ENCODE results near the gene CYFIP1. TPM values are rescaled to one million over a fixed set of nuclear protein-coding genes. Genes with fewer than 3 reads are reported as not detected.
"Not testable (repeated sequence)": the region's sequence is repeated elsewhere in the genome, so short reads cannot be mapped to it uniquely, and the experiment has no call there.

Gene CYFIP1
- total RNA-seq, 3 donors from 2014 or later (not counting 1 experiment from before 2014, with no cell fraction given), result 6.4 to 9.2 (median 8.8) TPM

DNA sequence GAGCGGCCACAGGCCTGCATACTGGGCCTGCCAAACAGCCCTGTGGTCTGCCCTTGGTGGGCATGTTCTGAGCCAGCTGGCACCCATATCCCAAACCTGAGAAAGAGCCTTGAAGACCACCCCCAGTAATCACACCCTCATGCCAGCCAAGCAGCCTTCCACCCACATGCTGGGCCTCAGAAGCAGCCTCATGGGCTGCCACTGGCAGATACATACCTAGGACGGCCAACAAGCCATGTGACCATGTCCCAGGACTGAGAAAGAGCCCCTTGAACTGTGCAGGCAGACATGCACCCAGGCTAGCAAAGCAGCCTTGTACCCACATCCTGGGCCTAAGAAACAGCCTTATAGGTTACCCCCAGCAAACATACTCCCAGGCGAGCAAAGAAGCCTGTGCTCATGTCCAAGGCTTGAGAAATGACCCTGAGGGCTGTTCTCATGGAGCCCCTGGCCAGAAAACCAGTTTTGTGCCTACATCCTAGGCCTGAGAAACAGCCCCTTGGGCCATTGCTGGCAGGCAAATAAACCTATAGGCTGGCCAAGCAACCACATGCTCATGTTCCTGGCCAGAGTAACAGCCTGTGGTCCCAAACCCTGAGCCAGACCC is 34.3 kb upstream of the CYFIP1 start:
- H3K36me3 ChIP-seq (ENCODE audit: control insufficient read depth, insufficient read depth, low read length), result peaks cover 44% of the 10 kb centered on the region
- Mint-ChIP-seq H3K27ac (no peak overlapping the region), H3K4me3 (no peak overlapping the region)

GRCh38 chr15:23013681-23014080 is 33.5 kb upstream of the CYFIP1 start:
- peaks cover 12% of the 10 kb centered on the region for H3K36me3 Mint-ChIP-seq
- no peak overlapping the region for H3K27ac Mint-ChIP-seq
- H3K4me3 Mint-ChIP-seq, result no peak overlapping the region
- DNase-seq (no peak), ATAC-seq (no peak)
- Histone ChIP-seq H3K27ac (ENCODE audit: low read length) (no peak overlapping the region), H3K27me3 (ENCODE audit: control insufficient read depth, insufficient read depth, low read length) (no peaks in the 10 kb centered on the region), H3K9me3 (ENCODE audit: control insufficient read depth, insufficient read depth, low read length) (no peaks in the 10 kb centered on the region), H3K4me1 (ENCODE audit: control insufficient read depth, insufficient read depth, low read length) (no peaks in the 10 kb centered on the region), H3K4me3 (ENCODE audit: low read length) (no peak overlapping the region), H3K36me3 (ENCODE audit: control insufficient read depth, insufficient read depth, low read length) (peaks cover 40% of the 10 kb centered on the region)
- 93% methylated on average over 5 of the region's 5 CpGs for WGBS (ENCODE audit: insufficient coverage)
- TF ChIP-seq, protein P1, sequence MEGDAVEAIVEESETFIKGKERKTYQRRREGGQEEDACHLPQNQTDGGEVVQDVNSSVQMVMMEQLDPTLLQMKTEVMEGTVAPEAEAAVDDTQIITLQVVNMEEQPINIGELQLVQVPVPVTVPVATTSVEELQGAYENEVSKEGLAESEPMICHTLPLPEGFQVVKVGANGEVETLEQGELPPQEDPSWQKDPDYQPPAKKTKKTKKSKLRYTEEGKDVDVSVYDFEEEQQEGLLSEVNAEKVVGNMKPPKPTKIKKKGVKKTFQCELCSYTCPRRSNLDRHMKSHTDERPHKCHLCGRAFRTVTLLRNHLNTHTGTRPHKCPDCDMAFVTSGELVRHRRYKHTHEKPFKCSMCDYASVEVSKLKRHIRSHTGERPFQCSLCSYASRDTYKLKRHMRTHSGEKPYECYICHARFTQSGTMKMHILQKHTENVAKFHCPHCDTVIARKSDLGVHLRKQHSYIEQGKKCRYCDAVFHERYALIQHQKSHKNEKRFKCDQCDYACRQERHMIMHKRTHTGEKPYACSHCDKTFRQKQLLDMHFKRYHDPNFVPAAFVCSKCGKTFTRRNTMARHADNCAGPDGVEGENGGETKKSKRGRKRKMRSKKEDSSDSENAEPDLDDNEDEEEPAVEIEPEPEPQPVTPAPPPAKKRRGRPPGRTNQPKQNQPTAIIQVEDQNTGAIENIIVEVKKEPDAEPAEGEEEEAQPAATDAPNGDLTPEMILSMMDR (IDR thresholded peaks at IDR 0.05), result no peak
- intact Hi-C loops (cut with micrococcal nuclease), result no loop called here
- H3K4me1 Mint-ChIP-seq, result peaks cover 4 to 5% of the 10 kb centered on the region in 2 donors
- H3K27me3 Mint-ChIP-seq (ENCODE audit: low read depth in 2 of 2), result no peaks in the 10 kb centered on the region
- H3K9me3 Mint-ChIP-seq, result no peaks in the 10 kb centered on the region

More for the DNA sequence above, 34.3 kb upstream of the CYFIP1 start:
- H3K27me3 ChIP-seq (ENCODE audit: control insufficient read depth, insufficient read depth, low read length), result no peaks in the 10 kb centered on the region
- H3K9me3 ChIP-seq (ENCODE audit: control insufficient read depth, insufficient read depth, low read length), result no peaks in the 10 kb centered on the region
- no peak for DNase-seq
- Mint-ChIP-seq H3K4me1 (peaks cover 4 to 5% of the 10 kb centered on the region in 2 donors), H3K27me3 (ENCODE audit: low read depth in 2 of 2) (no peaks in the 10 kb centered on the region), H3K9me3 (no peaks in the 10 kb centered on the region), H3K36me3 (peaks cover 12% of the 10 kb centered on the region)
- no peaks in the 10 kb centered on the region for H3K4me1 ChIP-seq (ENCODE audit: control insufficient read depth, insufficient read depth, low read length)
- intact Hi-C loops (cut with micrococcal nuclease), result no loop called here
- H3K4me3 ChIP-seq (ENCODE audit: low read length), result no peak overlapping the region
- TF ChIP-seq, protein P1 (IDR thresholded peaks at IDR 0.05), result no peak
- 93% methylated on average over 3 of the region's 3 CpGs for WGBS (ENCODE audit: insufficient coverage)
- H3K27ac ChIP-seq (ENCODE audit: low read length), result no peak overlapping the region
- no peak for ATAC-seq

DNA sequence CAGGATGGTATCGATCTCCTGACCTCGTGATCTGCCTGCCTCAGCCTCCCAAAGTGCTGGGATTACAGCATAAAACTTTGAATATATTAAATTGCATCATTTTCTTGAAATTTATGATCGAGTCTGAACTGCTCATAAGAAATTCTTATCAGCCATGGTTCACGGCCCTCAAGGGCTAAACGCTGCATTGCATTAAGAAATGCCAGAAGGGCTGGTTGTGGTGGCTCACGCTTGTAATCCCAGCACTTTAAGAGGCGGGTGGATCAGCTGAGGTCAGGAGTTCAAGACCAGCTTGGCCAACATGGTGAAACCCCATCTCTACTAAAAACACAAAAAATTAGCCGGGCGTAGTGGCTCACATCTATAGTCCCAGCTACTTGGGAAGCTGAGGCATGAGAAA is 32.4 kb upstream of the CYFIP1 start:
- H3K4me3 ChIP-seq (ENCODE audit: low read length); H3K27me3 Mint-ChIP-seq (ENCODE audit: low read depth in 2 of 2); H3K27ac ChIP-seq (ENCODE audit: low read length); intact Hi-C loops (cut with micrococcal nuclease); DNase-seq; H3K9me3 Mint-ChIP-seq; H3K27me3 ChIP-seq (ENCODE audit: control insufficient read depth, insufficient read depth, low read length); H3K4me1 ChIP-seq (ENCODE audit: control insufficient read depth, insufficient read depth, low read length); H3K9me3 ChIP-seq (ENCODE audit: control insufficient read depth, insufficient read depth, low read length); H3K4me1 Mint-ChIP-seq; H3K27ac Mint-ChIP-seq; ATAC-seq; H3K4me3 Mint-ChIP-seq: not testable (repeated sequence)
- peaks cover 37% of the 10 kb centered on the region for H3K36me3 ChIP-seq (ENCODE audit: control insufficient read depth, insufficient read depth, low read length)
- 97% methylated on average over 9 of the region's 9 CpGs for WGBS (ENCODE audit: insufficient coverage)
- H3K36me3 Mint-ChIP-seq, result peaks cover 15% of the 10 kb centered on the region

- no peak for DNase-seq
- no peaks in the 10 kb centered on the region for H3K27me3 ChIP-seq (ENCODE audit: control insufficient read depth, insufficient read depth, low read length)
- no peak for ATAC-seq
- Mint-ChIP-seq H3K4me1 (no peaks in the 10 kb centered on the region), H3K9me3 (no peaks in the 10 kb centered on the region), H3K36me3 (peaks cover 23% of the 10 kb centered on the region), H3K27ac (no peak overlapping the region), H3K4me3 (no peak overlapping the region), H3K27me3 (ENCODE audit: low read depth in 2 of 2) (no peaks in the 10 kb centered on the region)
- 98% methylated on average over 5 of the region's 5 CpGs for WGBS (ENCODE audit: insufficient coverage)
- H3K4me3 ChIP-seq (ENCODE audit: low read length), result no peak overlapping the region
- TF ChIP-seq, protein P1 (IDR thresholded peaks at IDR 0.05), result no peak
- H3K4me1 ChIP-seq (ENCODE audit: control insufficient read depth, insufficient read depth, low read length), result no peaks in the 10 kb centered on the region
- intact Hi-C loops (cut with micrococcal nuclease), result no loop called here
- H3K36me3 ChIP-seq (ENCODE audit: control insufficient read depth, insufficient read depth, low read length), result peaks cover 53% of the 10 kb centered on the region
- H3K9me3 ChIP-seq (ENCODE audit: control insufficient read depth, insufficient read depth, low read length), result no peaks in the 10 kb centered on the region
- no peak overlapping the region for H3K27ac ChIP-seq (ENCODE audit: low read length)
Observed at GRCh38 chr15:23003736-23004135, 23.6 kb upstream of the CYFIP1 start.

Data from natural killer cell (primary cell).